SU-DHL-6 (cell line): ENCODE results near the gene KDM6A.

Experiments used
- CTCF ChIP-seq: fragments of 200-600 bp; sonication (generic); IDR thresholded peaks from one replicate; pipeline ENCODE4 v1.5.1; 2017; ENCODE audit warnings: antibody characterized with exemption, mild to moderate bottlenecking, low read length, moderate library complexity; ENCODE audit not compliant: insufficient read depth, poor library complexity, severe bottlenecking
- EZH2phosphoT487 ChIP-seq: fragments of 200-600 bp; sonication (generic), shearing (Covaris generic); conservative IDR thresholded peaks from 2 replicates; pipeline ENCODE4 v1.6.1; 2018; ENCODE audit warnings: mild to moderate bottlenecking, antibody characterized with exemption, low read length, moderate library complexity, mixed read lengths

GRCh38 chrX:44935172-44935571 is 62.2 kb downstream of the KDM6A start:
- TF ChIP-seq CTCF (no peak), EZH2phosphoT487 (no peak)
